Measurements from ENCODE around the gene GRIFIN. TPM values are rescaled to one million over a fixed set of nuclear protein-coding genes. Genes with fewer than 3 reads are reported as not detected.

The GRIFIN gene
- not detected for polyA plus RNA-seq (ENCODE audit: insufficient read length in 10 of 10)
- long read RNA-seq, donor 1: 0 reads
- long read RNA-seq, donor 2: 0 reads
- long read RNA-seq, donor 3: 0 reads
- long read RNA-seq, donor 4: 0 reads
- long read RNA-seq, donor 5: 0 reads
- long read RNA-seq, donor 6: 0 reads
- long read RNA-seq, donor 7: 0 reads
- long read RNA-seq, donor 8: 0 reads
- long read RNA-seq, donor 9: 0 reads

DNA sequence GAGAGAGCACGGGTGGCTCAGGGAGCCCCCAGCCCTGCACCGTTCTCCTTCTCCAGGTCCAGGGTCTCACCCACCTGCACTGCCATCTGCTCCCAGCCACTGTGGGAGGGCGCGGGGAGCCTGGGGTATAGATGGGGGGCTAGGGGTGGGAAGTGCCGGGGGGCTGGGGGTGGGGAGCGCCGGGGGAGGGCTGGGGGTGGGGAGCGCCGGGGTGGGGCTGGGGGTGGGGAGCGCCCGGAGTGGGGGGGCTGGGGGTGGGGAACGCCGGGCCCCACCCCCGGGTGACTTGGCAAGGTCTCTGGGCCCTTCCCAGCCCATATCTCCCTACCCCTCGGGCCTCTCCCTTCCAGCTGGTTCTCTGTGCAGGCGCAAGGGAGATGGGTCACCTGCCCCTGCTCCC lies at the start of gene GRIFIN:
Gene GRIFIN, minus strand, starts transcription at position 101 of the 400 bp plus-strand sequence. Its CDS starts 15 bp downstream, at position 86.
- DNase-seq: no peak

DNA sequence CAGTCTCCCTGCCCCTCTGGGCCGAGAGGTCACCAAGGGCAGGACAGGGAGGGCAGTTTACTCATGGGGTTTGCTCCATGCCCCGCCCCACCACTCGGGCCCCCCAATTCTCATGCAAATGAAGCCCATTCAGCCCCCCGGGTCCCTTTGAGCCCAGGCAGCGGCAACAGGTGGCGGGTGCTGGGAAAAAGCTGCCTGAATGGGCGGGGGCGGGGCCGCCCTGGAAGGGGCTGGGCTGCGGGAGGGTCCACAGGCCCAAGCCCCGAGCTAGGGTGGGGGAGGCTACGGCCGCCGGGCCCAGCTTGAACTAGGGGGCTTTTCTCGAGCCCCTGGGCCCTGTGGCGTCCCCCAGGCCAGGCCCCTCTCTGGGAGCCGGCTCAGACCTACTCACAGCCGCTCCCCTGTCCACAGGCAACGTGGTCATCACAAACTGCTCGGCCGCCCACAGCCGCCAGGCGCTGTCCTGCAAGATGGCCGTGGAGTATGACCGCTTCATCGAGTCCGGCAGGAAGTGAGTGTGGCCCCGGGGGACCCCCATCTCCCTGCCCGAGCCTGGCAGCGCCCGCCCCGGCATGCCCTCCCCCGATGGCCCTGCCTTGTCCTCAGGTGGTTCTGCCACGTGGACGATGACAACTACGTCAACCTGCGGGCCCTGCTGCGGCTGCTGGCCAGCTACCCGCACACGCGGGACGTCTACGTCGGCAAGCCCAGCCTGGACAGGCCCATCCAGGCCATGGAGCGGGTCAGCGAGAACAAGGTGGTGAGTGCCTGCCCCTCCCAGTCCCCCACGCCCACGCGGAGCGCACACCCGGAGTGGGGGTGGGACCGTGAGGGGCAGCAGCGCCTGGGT lies 48.8 kb upstream of the GRIFIN start:
- no peak for DNase-seq

GRCh38 chr7:2523941-2524807 lies 48.0 kb upstream of the GRIFIN start:
- DNase-seq: peak in 2 of 3 donors; percentile 72 to 78

- peak in 1 of 3 donors; percentile 54 for DNase-seq
These were observed 47.3 kb upstream of the GRIFIN start for GRCh38 chr7:2523461-2523936.

DNA sequence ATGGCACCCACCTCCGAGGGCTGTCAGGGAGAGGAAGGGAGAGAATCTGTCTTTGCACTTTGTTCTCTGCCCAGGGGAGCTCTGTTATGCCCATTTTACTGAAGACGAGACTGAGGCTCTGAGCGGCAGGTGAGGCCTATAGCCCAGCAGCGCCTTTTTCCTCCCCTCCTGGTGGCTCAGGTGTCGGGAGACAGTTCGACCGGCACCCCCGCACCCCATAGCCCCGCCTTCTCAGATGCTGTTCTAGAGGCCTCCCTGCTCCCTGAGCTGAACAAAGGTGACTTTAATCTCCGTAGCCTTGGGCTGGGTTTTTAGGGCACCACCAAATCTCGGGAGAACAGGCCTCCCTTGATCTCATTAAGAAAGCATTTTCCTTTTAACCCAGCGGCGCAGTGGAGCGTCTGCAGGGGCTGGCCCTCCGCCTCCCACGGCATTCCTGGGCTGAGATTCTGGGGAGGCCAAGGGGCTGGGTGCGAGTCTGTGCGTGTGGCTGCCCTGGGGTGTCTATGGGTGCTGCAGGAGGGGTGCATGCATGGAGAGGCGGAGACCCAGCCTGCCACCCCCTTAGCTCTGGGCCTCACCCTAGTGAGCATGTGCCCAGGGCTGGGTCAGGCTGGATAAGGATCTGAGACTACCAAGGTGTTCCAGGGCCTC lies 46.7 kb upstream of the GRIFIN start:
- no peak for DNase-seq

- no peak for DNase-seq
These were observed 45.9 kb upstream of the GRIFIN start for GRCh38 chr7:2521952-2522591.

GRCh38 chr7:2521341-2521745 lies 45.1 kb upstream of the GRIFIN start:
- no peak for DNase-seq

DNA sequence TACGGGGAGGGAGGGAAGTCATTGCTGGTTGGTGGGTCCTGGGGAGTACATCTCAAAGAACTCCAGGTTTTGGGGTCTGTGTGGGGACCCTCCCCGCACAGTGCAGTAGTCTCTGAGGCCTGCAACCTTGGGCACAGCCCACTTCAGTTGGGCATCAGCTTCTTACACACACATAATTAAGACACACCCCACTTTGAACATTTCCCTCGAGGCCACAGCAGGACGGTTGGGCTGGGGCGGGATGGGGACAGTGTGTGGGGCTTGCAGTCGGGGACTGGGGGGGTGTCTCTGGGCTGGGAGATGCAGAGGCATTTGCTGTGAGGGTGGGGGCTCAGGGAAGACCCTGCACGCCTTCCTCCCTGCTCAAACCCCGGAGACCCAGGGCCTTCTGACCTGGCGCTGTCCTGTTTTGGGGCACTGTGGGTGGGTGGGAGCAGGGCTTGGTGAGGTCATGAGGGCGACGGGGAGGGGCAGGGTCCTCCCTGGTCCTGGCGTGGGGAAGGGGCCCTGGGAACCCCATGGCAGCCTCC lies 44.6 kb upstream of the GRIFIN start:
- no peak for DNase-seq

GRCh38 chr7:2520131-2520760 lies 44.0 kb upstream of the GRIFIN start:
- peak in 1 of 3 donors; percentile 68 for DNase-seq

GRCh38 chr7:2519119-2519930 lies 43.1 kb upstream of the GRIFIN start, which contains the start of gene LFNG:
Gene LFNG (plus strand): TSS chr7:2519774. CDS start chr7:2519862, 88 bp downstream.
- DNase-seq: peak; percentile 91 to 96 (median 93)

- no peak for DNase-seq
These were observed 42.5 kb upstream of the GRIFIN start for GRCh38 chr7:2518737-2519118.

GRCh38 chr7:2517678-2518507 lies 41.7 kb upstream of the GRIFIN start:
- DNase-seq: peak in 2 of 3 donors; percentile 40 to 78

- peak in 2 of 3 donors; percentile 76 to 94 for DNase-seq
These were observed 40.8 kb upstream of the GRIFIN start for GRCh38 chr7:2517026-2517425.

DNA sequence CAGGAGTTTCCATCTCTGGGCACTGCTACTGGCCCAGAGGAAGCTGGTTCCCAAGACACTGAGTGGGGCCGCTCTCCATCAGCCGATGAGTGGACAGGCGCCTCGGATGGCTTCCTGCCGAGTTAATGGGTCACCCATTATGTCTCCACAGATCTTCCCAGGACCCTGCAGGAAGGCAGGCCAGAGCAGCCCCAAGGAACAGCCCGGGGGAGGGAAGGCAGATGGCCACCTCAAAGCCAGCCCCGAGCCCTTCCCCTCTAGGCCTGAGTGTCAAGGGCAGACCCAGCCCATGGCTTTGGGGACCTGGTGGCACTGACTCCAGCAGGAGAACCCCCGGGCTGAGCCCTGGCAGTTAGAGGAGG lies 40.0 kb upstream of the GRIFIN start:
- no peak for DNase-seq

DNA sequence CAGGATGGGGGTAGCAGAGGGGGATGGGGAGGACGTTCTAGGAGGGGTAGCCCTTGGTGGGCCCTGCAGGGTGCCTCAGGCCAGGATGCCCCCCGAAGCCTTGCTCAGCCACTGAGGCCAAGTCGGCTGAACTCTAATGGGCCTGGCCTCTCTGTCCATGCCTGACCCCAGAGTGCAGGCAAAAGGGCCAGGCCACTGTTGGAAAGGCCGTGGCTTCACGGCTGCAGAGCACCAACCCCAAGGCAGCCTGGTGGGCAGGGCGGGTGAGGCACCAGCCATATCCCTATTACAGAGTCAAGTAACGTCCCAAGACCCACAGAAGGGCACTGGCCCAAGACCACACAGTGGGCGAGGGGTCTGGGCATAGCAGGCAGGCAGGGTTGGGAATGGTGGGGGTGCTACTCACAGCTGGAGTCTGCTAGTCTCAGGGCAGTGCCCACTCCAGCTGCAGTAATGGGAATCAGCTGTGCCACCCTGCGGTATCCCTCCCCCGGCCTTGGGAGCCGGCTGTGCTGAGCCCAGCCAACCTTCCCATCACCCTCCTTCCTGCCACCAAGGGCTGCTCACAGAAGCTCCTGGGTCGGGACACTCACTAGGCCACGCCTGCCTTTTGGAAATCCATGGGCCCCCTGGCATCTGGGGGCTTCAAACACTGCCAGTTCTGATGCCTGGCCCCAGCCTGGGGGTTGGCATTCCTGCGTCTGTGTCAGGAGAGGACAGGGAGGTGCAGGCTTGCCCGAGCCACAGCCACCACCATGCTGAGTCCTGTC lies 39.4 kb upstream of the GRIFIN start:
- DNase-seq: peak in 1 of 3 donors; percentile 68

DNA sequence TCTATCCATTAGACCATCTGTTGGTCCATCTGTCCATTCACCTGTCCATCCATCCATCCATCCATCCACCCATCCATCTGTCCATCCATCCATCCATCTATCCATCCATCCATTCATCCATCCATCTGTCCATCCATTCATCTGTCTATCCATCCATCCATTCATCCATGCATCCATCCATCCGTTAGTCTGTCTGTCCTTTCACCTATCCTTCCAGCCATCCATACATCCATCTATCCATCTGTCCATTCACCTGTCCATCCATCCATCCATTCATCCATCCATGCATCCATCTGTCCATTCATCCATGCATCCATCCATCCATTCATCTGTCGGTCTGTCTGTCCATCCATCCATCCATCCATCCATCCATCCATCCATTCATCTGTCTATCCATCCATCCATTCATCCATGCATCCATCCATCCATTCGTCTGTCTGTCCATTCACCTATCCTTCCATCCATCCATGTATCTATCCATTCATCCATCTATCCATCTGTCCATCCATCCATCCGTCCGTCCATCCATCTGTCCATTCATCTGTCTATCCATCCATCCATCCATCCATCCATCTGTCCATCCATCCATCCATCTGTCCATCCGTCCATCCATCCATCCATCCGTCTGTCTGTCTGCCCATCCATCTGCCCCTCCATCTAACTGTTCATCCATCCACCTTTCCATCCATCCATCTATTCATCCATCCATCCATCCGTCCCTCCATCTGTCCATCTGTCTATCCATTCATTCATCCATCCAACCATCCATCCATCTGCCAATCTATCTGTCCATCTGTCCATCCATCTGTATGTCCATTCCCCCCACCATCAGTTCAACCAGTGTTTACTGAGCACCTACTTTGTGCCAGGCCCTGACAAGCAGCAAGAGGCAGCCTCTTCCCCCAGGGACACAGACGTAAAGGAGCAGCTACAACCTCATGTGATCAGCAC lies 38.5 kb upstream of the GRIFIN start:
- no peak for DNase-seq

Data from muscle of back (tissue), 13 donors.